H1 (cell line): Measurements from ENCODE around the gene RNF10. TPM values are rescaled to one million over a fixed set of nuclear protein-coding genes. Genes with fewer than 3 reads are reported as not detected.

ENCODE experiments used
- CTCF ChIA-PET: fragments of 300-600 bp; sonication (Branson Sonifier 250); formaldehyde crosslinking; loops from one replicate; lab custom pipeline; 2021; ENCODE audit not compliant: partially characterized antibody; lab: Charles Lee
- POLR2A ChIA-PET: fragments of 300-600 bp; sonication (Branson Sonifier 250); formaldehyde crosslinking; loops from one replicate; lab custom pipeline; 2021; ENCODE audit warnings: inconsistent platforms; ENCODE audit not compliant: partially characterized antibody; lab: Charles Lee
- DNase-seq, 2 experiments: peaks; one replicate each; pipeline versions ENCODE4 v3.0.0 to v3.0.0-alpha.2; 2010 to 2022; ENCODE audit warnings: low spot score in 2 of 2, low read depth in 1 of 2, mixed read lengths in 1 of 2
- FAIRE-seq: peaks from 2 replicates; lab custom pipeline; 2011; peaks lifted over from hg19 to GRCh38; lab: Jason Lieb, UNC
- H2AFZ ChIP-seq: 2 replicates; pipeline ENCODE4 v1.8.1; 2012; ENCODE audit warnings: low read length, inconsistent platforms
- H2AK5ac ChIP-seq: 2 replicates; pipeline ENCODE4 v1.6.1; 2013; ENCODE audit warnings: low read depth, low read length
- H2BK120ac ChIP-seq: replicated peaks from 2 replicates; pipeline ENCODE3; 2013; ENCODE audit warnings: low read depth, low read length, inconsistent platforms
- H2BK12ac ChIP-seq: 2 replicates; pipeline ENCODE4 v1.6.1; 2013; ENCODE audit warnings: low read depth, low read length
- H2BK15ac ChIP-seq: 2 replicates; pipeline ENCODE4 v1.6.1; 2013; ENCODE audit warnings: low read length
- H2BK20ac ChIP-seq: 2 replicates; pipeline ENCODE4 v1.6.1; 2013; ENCODE audit warnings: low read length
- H2BK5ac ChIP-seq: 2 replicates; pipeline ENCODE4 v1.6.1; 2013; ENCODE audit warnings: low read depth, low read length
- H3K14ac ChIP-seq: 2 replicates; pipeline ENCODE4 v1.6.1; 2013; ENCODE audit warnings: inconsistent platforms; ENCODE audit not compliant: insufficient read length
- H3K18ac ChIP-seq: 2 replicates; pipeline ENCODE4 v1.6.1; 2013; ENCODE audit warnings: low read length; ENCODE audit errors: extremely low read depth
- H3K23ac ChIP-seq: 2 replicates; pipeline ENCODE4 v1.6.1; 2013; ENCODE audit warnings: inconsistent platforms; ENCODE audit not compliant: insufficient read length
- H3K23me2 ChIP-seq: 2 replicates; pipeline ENCODE4 v1.6.1; 2013; ENCODE audit warnings: low read depth, low read length
- H3K27ac ChIP-seq: 2 replicates; pipeline ENCODE4 v1.6.1; 2011; ENCODE audit warnings: low read depth, low read length, inconsistent platforms
- H3K27me3 ChIP-seq, 4 experiments: replicated peaks in 1 of 4; 1 replicate in 1 of 4; 2 replicates in 3 of 4; pipeline versions ENCODE4 v1.6.1 to v1.8.1; 2011 to 2013; ENCODE audit warnings: low read length in 3 of 4, mild to moderate bottlenecking in 3 of 4, inconsistent platforms in 2 of 4, mixed read lengths in 2 of 4, moderate library complexity in 1 of 4; ENCODE audit not compliant: control insufficient read depth in 3 of 4, insufficient read depth in 3 of 4; ENCODE audit errors: extremely low read depth in 1 of 4
- H3K36me3 ChIP-seq, 4 experiments: 2 replicates each; pipeline versions ENCODE4 v1.6.1 to v1.8.1; 2011 to 2013; ENCODE audit warnings: mild to moderate bottlenecking in 4 of 4, low read length in 3 of 4, moderate library complexity in 2 of 4, control low read depth in 1 of 4, inconsistent platforms in 1 of 4; ENCODE audit not compliant: insufficient read depth in 4 of 4, control insufficient read depth in 2 of 4
- H3K4ac ChIP-seq: replicated peaks from 2 replicates; pipeline ENCODE3; 2013; ENCODE audit warnings: low read length, low read depth, mixed read lengths, inconsistent platforms; ENCODE audit not compliant: insufficient read length
- H3K4me1 ChIP-seq, 4 experiments: replicated peaks in 1 of 4; 1 replicate in 1 of 4; 2 replicates in 3 of 4; pipeline versions ENCODE4 v1.6.1 to v1.8.1; 2011 to 2013; ENCODE audit warnings: low read length in 3 of 4, inconsistent platforms in 2 of 4, mixed read lengths in 1 of 4; ENCODE audit not compliant: insufficient read depth in 4 of 4, control insufficient read depth in 3 of 4
- H3K4me2 ChIP-seq, 2 experiments: 2 replicates each; pipeline versions ENCODE4 v1.6.1 to v1.8.1; 2011 to 2013; ENCODE audit warnings: low read depth in 2 of 2, low read length in 2 of 2, control low read depth in 1 of 2, inconsistent platforms in 1 of 2, mild to moderate bottlenecking in 1 of 2; ENCODE audit not compliant: insufficient read depth in 1 of 2
- H3K4me3 ChIP-seq, 4 experiments: fragments of 200-600, 300-600 bp in 1 of 4; sonication (generic), shearing (Covaris generic), sonication (Bioruptor Twin) in 1 of 4; 2 replicates each; pipeline versions ENCODE4 v1.5.1 to v1.8.1; 2011 to 2016; ENCODE audit warnings: low read length in 4 of 4, low read depth in 3 of 4, control low read depth in 2 of 4, inconsistent platforms in 2 of 4, mild to moderate bottlenecking in 2 of 4, mixed read lengths in 1 of 4, moderate library complexity in 1 of 4; ENCODE audit not compliant: insufficient read depth in 2 of 4; ENCODE audit errors: extremely low read depth in 1 of 4
- H3K56ac ChIP-seq: replicated peaks from 2 replicates; pipeline ENCODE3; 2013; ENCODE audit warnings: low read depth, mild to moderate bottlenecking, mixed read lengths, low read length, inconsistent platforms; ENCODE audit not compliant: insufficient read length
- H3K79me1 ChIP-seq: 2 replicates; pipeline ENCODE4 v1.6.1; 2013; ENCODE audit warnings: low read depth, low read length, control low read depth
- H3K79me2 ChIP-seq, 2 experiments: 2 replicates each; pipeline versions ENCODE4 v1.6.1 to v1.8.1; 2012 to 2013; ENCODE audit warnings: low read length in 2 of 2, mild to moderate bottlenecking in 2 of 2, inconsistent platforms in 1 of 2; ENCODE audit not compliant: insufficient read depth in 2 of 2, control insufficient read depth in 1 of 2
- H3K9ac ChIP-seq, 4 experiments: replicated peaks in 1 of 4; 1 replicate in 1 of 4; 2 replicates in 3 of 4; pipeline versions ENCODE4 v1.6.1 to v1.8.1; 2011 to 2013; ENCODE audit warnings: low read depth in 3 of 4, low read length in 3 of 4, control low read depth in 2 of 4, mild to moderate bottlenecking in 2 of 4, moderate library complexity in 2 of 4, inconsistent platforms in 1 of 4; ENCODE audit errors: extremely low read depth in 1 of 4
- H3K9me3 ChIP-seq, 2 experiments: 2 replicates each; pipeline versions ENCODE4 v1.6.1 to v1.8.1; 2012 to 2013; ENCODE audit warnings: mild to moderate bottlenecking in 2 of 2, moderate library complexity in 2 of 2, control low read depth in 1 of 2, inconsistent platforms in 1 of 2, low read depth in 1 of 2, low read length in 1 of 2, mixed read lengths in 1 of 2; ENCODE audit not compliant: insufficient read depth in 2 of 2
- H4K20me1 ChIP-seq, 2 experiments: replicated peaks in 1 of 2; 2 replicates each; pipeline versions ENCODE3 to v1.8.1; 2011 to 2013; ENCODE audit warnings: inconsistent platforms in 2 of 2, low read length in 2 of 2, mild to moderate bottlenecking in 1 of 2; ENCODE audit not compliant: insufficient read depth in 2 of 2, control insufficient read depth in 1 of 2
- H4K5ac ChIP-seq: 2 replicates; pipeline ENCODE4 v1.6.1; 2013; ENCODE audit warnings: low read length, low read depth, mixed read lengths, inconsistent platforms; ENCODE audit not compliant: insufficient read length
- H4K8ac ChIP-seq: 2 replicates; pipeline ENCODE4 v1.8.0; 2013; ENCODE audit warnings: mild to moderate bottlenecking, moderate library complexity, low read length, inconsistent platforms; ENCODE audit not compliant: insufficient read depth; ENCODE audit errors: extremely low read depth
- H4K91ac ChIP-seq: replicated peaks from 2 replicates; pipeline ENCODE3; 2013; ENCODE audit warnings: low read length, mixed read lengths, inconsistent platforms; ENCODE audit not compliant: insufficient read length
- CTCF ChIP-seq, 3 experiments: IDR thresholded peaks; 1 replicate in 2 of 3; 2 replicates in 1 of 3; pipeline versions ENCODE4 v1.5.1 to v1.6.1; 2011; ENCODE audit warnings: low read length in 3 of 3, mild to moderate bottlenecking in 3 of 3, inconsistent platforms in 2 of 3, low read depth in 1 of 3, moderate library complexity in 1 of 3; ENCODE audit not compliant: insufficient read depth in 1 of 3; ENCODE audit errors: control extremely low read depth in 1 of 3
- EGR1 ChIP-seq: IDR thresholded peaks from 2 replicates; pipeline ENCODE4 v1.6.1; 2011; ENCODE audit warnings: low read depth, low read length, borderline replicate concordance
- NANOG ChIP-seq: IDR thresholded peaks from 2 replicates; pipeline ENCODE4 v1.6.1; 2011; ENCODE audit warnings: low read length, low read depth, mild to moderate bottlenecking, inconsistent platforms; ENCODE audit not compliant: insufficient read depth, poor library complexity, severe bottlenecking
- POLR2A ChIP-seq, 2 experiments: IDR thresholded peaks; 1 replicate in 1 of 2; 2 replicates in 1 of 2; pipeline ENCODE4 v1.6.1; 2011; ENCODE audit warnings: low read depth in 2 of 2, low read length in 2 of 2, mild to moderate bottlenecking in 2 of 2; ENCODE audit errors: control extremely low read depth in 1 of 2
- WGBS, 2 experiments: shearing (Covaris generic) in 1 of 2; methylation state at CpG; one replicate each; pipeline versions ENCODE4 v1.1.6 to v1.1.7; 2013 to 2015; ENCODE audit warnings: low lambda C conversion rate in 2 of 2, mixed read lengths in 2 of 2, inconsistent platforms in 1 of 2, low coverage in 1 of 2, missing lambda C conversion rate in 1 of 2; ENCODE audit not compliant: insufficient replicate concordance in 2 of 2, insufficient coverage in 1 of 2, insufficient read length in 1 of 2; ENCODE audit errors: extremely low coverage in 1 of 2, missing lambda C conversion rate in 1 of 2; 5-methylcytosine and 5-hydroxymethylcytosine counted together
- polyA plus RNA-seq, 7 experiments: library from polyadenylated mRNA; depleted of rRNA in 3 of 7; stranded (reverse) in 5 of 7; unstranded in 2 of 7; fragments of >200 nt in 5 of 7; fragments of 200-250 nt in 2 of 7; gene quantifications; 1 replicate in 5 of 7; 2 replicates in 1 of 7; 4 replicates in 1 of 7; pipeline versions ENCODE4 v1.2.1 to v1.2.3, GENCODE V29; 2011 to 2013; ENCODE audit warnings: missing spikeins in 2 of 7, mixed read lengths in 2 of 7
- total RNA-seq: library from RNA; stranded (reverse); fragmentation: NEBNext Ultra II Directional; extraction: Animal tissue kit (Norgen Biotek cat#: 25700); gene quantifications from 2 replicates; pipeline ENCODE4 v1.2.1, GENCODE V29; 2021

Gene RNF10
- total and polyA plus RNA-seq, 2 of the 8 experiments (the other 6 are each of a cell fraction or from before 2014, with no cell fraction given) = 71.6 to 171 TPM

GRCh38 chr12:120579179-120579578 lies 45.0 kb downstream of the RNF10 start:
- H2BK20ac ChIP-seq = no peak overlapping the region
- H3K9me3 ChIP-seq = no peaks in the 10 kb centered on the region
- WGBS, 2 experiments = 94% methylated on average over 1 of the region's 1 CpG; no CpG with 5 or more reads in 1 of the 2 experiments
- no peak overlapping the region; the same call in 1 of the 2 replicates for H4K8ac ChIP-seq
- no peak overlapping the region for H3K18ac ChIP-seq
- H3K27ac ChIP-seq = no peak overlapping the region
- H3K23ac ChIP-seq = no peak overlapping the region
- H3K9ac ChIP-seq = no peak overlapping the region
- peaks cover 0 to 3% of the 10 kb centered on the region in 2 experiments; a peak in 1 of 4 replicates for H3K79me2 ChIP-seq
- H3K27me3 ChIP-seq = peaks cover 0 to 2% (median 0%) of the 10 kb centered on the region in 4 experiments; a peak in 1 of 7 replicates
- no peak overlapping the region for H4K5ac ChIP-seq
- H2BK120ac ChIP-seq = no peak overlapping the region
- ChIA-PET POLR2A (interaction anchor here (1.1 to 1.8 kb wide), 3 partner anchors 47 to 531 kb away, joined by 3 to 7 read pairs (median 3); partner anchors contain the start of gene UNC119B), CTCF (interaction anchor here (0.5 to 8.3 kb wide), 7 partner anchors 46 to 362 kb away, joined by 3 to 111 read pairs (median 3); no protein-coding TSS in a partner anchor)
- no peaks in the 10 kb centered on the region for H3K79me1 ChIP-seq
- no peak overlapping the region for H2BK5ac ChIP-seq
- H3K4me3 ChIP-seq = no peak overlapping the region
- DNase-seq (no peak), FAIRE-seq (no peak)
- TF ChIP-seq NANOG (no peak), EGR1 (no peak), CTCF (IDR thresholded peaks at IDR 0.05; ENCODE audit: control extremely low read depth in 1 of 3, insufficient read depth in 1 of 3, low read depth in 1 of 3, low read length in 3 of 3) (no peak), POLR2A (IDR thresholded peaks at IDR 0.05; ENCODE audit: control extremely low read depth in 1 of 2, low read depth in 2 of 2, low read length in 2 of 2) (0 out of 3 replicates have a peak, but pooled peaks of 1 of the 2 experiments have one; percentile 17)
- H2AFZ ChIP-seq = no peak overlapping the region
- no peak overlapping the region for H3K4ac ChIP-seq
- H3K4me2 ChIP-seq = no peak overlapping the region
- H3K23me2 ChIP-seq = peaks cover 3% of the 10 kb centered on the region
- peaks cover 31 to 49% (median 41%) of the 10 kb centered on the region in 4 experiments for H3K36me3 ChIP-seq
- no peak overlapping the region for H2BK12ac ChIP-seq
- peaks cover 0 to 3% (median 1%) of the 10 kb centered on the region in 4 experiments; a peak in 3 of 7 replicates for H3K4me1 ChIP-seq
- no peak overlapping the region for H3K14ac ChIP-seq
- H2AK5ac ChIP-seq = no peak overlapping the region
- H4K20me1 ChIP-seq = peaks cover 0 to 7% of the 10 kb centered on the region in 2 experiments
- H4K91ac ChIP-seq = no peak overlapping the region
- no peak overlapping the region for H3K56ac ChIP-seq
- no peak overlapping the region for H2BK15ac ChIP-seq
